HG02623 (cell line): ENCODE data around the gene DDN.
A peak's percentile ranks its signal among the peaks of the same experiment; 100 is the strongest.

Source experiments
- ATAC-seq: cut with Tn5 transposase; IDR thresholded peaks from one replicate; pipeline ENCODE4 v1.9.1; 2021; ENCODE audit warnings: moderate library complexity; ENCODE audit not compliant: unreplicated experiment

The DDN gene

DNA sequence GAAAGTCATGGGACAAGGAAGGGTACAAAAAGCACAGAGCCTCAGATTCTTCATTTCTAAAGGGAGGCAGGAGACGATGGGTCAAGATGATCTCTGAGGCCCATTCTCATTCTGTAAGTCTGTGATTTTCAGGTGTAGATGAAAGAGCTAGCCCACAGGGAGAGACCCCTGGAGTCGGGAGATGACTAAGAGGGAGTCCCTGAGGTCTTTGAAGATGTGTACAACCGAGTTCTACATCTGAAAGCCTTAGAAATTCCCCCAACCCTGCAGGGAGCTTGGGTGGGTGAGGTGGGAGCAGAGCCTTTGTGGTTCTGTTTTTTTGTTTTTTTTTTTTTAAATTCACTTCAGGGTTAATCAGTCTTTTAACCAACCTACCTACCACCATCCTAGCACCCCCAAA, 30.7 kb downstream of the DDN start:
- no peak for ATAC-seq

DNA sequence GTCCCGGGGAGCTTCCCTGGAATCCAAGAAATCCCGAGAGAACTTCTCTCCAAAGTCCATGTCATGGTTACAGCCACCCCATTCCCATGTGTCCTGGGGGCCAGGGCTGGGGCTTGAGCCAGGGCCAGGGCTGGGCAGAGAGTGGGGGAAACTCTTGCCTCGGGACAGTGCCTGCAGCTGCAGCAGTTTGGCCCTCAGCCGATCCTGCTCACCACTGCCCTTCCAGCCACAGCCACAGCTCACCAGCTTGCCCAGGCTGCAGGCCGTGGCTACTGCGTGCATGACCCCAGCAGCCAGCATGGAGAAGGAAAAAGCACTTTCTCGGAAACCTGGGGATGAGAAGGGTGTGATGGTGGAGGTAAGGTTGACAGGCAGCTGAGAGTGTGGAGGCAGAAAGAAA, 31.2 kb downstream of the DDN start:
- ATAC-seq, result no peak

DNA sequence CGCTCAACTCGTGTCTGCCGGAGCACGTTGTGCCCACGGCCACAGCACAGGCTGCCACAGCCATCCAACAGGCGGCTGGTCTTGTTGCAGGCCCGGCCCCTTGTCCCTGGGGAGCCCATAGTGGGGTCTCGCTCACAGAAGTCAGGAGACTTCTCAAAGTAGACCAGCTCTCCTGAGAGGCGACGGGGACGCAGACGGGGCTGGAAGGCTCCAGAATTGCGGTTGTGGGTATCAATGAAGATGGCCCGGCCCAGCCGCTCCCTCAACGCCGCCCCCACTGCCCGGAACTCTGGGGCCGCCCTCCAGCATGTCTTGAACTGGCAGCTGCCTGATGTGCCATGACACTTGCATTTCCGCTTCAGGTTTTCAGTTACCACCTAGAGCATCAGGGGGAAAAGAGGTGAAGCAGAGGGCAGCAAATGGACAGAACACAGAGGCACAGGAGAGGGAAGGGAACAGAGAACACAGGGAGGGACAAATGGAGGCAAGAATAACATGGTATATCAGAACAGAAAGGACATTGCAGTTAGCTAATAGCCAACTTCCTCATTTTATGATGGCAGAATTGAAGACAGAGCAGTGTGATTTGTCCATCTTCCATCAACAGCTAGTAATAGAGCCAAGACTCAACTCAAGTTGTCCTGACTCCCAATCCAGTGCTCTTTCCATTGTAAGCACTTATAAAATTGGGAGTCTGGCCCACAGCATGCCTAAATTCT, 32.8 kb downstream of the DDN start:
- ATAC-seq, result no peak

DNA sequence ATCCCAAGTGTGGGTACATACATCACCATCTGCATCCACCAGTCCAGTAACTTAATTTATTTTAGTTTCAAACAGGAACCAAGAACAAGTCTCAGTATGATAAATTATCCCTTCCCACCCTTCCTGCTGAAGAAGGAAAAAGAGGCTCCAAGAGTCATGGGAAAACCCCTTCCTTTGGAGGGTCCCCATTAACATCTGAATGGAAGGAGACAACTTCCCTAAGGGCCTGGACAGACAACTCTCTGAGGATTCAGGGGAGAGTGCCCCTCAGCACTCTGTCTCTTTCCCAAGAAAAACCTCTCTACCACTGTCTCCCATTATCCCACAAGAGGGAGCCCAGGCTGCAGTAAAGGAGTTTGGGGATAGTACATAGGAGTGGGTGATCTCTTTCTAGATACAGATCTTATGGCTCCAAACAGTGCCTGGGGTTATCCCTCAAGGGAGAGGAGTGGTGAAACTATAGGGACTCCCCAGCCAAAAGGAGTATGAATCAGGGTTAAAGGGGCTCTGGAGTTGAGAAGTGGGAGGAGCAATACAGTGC, 33.8 kb downstream of the DDN start:
- ATAC-seq, result no peak

DNA sequence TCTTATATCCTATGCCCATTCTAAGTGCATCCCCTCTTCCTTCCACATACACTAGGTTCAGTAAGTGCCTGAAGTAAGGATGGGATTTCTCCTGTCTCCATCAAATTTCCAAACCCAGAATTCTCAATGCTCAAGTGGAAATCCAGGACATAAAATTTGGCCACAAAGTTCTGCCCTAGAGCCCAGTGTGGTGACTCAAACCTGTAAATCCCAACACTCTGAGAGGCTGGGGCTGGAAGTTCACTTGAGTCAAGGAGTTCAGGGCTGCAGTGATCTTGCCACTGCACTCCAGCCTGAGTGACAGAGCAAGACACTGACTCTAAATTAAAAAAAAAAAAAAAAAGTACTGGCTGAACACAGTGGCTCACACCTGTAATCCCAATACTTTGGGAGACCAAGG, 37.4 kb downstream of the DDN start:
- no peak for ATAC-seq

DNA sequence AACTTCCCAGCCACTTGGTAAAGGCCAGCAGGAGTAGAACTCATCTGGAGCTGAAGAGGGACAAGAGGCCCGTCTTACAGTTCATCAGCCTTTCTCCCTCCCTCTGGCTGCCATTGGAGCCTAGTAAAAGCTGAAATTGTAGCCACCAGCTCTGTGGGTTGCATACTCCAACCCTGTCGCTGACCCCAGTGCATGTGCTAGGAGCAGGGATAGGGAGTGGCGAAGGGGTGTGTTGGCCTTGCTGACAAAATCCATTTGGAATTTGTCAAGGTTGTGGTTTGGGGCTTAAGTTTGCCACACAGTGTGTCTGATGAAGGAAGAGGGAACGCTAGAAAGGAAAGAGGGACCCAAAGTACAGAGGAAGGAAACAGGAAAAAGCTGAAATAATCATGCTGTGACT, 37.8 kb downstream of the DDN start:
- ATAC-seq, result no peak

DNA sequence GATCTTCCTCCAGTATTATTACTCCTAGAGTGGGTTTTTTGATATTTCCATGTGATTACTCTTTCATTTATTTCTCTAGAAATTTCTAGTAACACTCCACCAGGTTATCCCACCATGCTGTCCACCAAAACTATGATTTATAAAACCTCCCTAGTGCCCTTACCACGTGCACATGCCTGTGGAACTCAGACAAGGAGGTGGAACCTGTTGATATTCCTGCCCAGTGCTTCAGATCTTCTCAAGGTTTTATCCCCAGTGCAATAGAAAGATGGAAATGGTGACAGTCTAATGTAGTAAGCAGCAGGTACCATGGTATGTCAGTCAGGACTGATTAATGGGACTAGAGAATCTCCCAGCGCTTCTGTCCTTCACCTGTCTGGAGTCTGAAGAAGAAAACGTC, 38.3 kb downstream of the DDN start:
- ATAC-seq, result no peak

DNA sequence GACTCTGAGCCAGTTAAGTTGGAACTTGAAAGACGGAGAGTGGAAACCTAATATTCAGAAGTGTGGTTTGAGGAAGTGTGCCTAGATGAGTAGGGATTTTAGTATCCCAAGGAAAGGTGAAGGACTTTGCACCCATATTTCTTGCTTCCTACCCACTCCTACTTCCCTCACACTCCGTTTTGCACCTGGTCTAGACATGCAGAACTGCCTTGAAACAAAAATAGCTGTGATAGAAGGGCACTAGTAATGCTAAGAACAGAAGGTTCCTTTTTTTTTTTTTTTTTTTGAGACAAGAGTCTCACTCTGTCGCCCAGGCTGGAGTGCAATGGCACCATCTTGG, 41.2 kb downstream of the DDN start:
- no peak for ATAC-seq

DNA sequence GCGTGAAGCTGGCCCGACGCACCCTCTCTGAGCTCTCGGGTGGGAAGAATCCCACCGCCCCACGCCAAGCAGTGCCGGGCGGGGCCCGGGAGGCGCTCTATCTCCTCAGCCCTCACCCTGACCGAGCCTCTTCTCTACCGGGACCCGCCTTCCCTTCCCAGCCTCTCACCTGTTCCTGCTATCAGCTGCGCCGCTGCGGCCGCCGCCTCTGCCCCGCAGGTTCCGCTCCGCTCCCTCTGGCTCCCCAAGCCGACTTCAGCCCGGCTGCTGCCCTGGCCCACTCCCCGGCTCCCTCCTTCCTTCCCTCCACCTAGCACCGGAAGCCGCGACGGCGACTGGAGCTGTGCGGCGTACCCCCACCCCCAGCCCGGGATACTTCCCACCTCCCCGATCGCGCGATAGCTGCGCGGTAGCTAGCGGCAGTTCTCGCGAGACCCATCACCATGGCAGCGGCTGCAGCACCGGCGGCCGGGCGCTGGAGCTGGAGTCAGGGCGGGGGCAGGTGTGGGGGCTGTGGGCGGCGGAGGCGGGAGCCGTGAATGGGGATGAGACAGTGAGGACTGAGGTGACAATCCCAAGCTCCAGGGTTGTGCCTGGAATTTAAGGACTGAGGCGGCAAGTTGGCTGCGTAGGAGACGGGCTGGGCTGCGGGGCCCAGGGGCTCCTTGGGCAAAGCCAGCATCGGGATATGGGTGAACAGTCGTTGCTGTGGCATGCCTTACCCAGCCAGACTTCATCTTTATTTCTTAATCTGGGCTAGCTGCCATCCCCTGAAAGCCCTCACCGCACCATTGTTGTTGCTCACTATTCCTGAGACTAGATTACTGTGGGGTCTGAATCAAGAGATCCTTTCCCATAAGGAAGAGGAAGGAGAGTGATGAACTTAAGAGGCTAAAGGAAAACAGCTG, 41.8 kb downstream of the DDN start, which contains the start of gene ARF3:
TSS of gene ARF3 (minus strand) at position 347 of the 908 bp plus-strand sequence. CDS start 16,392 bp downstream, outside the sequence.
- ATAC-seq, result peak; percentile 92

DNA sequence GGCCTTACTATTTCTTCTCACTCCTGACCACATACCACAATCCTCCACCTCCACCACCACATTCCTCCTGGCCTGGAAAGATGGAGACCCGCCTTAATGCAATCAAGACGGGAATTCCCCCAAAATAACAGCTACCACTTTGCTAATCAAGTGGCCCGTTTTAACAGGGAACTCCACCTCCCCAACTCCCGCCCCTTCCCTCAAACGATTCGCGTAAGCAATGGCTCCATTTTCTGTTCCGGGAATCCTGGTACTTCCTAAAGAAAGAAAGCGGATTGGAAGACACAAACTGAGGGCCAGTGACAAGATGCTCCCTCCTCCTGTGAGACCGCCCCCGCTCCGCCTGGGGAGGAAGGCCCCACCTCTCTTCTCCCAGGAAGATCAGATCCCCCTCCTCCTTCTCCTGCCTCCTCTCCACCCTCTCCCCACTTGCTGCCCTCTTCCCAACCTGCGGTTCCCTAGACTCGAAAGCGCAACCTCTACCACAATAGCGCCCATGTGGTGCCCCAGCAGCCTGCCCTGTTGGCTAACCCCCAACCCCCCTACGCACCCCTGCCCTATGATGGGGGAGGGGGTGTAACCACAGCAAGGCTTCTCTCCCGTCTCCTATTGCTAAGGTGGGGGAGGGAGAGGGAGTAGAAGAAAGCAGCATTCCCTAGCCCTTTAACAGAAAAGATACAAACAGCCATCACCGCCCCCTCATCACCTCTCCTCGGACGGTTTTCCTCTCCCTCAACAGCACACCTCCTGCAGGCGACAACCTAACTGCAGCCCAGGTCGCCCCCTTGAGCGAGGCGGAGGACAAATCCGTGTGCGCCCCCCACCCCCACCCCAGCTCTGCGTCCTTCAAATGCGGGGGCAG, 42.7 kb downstream of the DDN start:
- ATAC-seq, result peak; percentile 3

DNA sequence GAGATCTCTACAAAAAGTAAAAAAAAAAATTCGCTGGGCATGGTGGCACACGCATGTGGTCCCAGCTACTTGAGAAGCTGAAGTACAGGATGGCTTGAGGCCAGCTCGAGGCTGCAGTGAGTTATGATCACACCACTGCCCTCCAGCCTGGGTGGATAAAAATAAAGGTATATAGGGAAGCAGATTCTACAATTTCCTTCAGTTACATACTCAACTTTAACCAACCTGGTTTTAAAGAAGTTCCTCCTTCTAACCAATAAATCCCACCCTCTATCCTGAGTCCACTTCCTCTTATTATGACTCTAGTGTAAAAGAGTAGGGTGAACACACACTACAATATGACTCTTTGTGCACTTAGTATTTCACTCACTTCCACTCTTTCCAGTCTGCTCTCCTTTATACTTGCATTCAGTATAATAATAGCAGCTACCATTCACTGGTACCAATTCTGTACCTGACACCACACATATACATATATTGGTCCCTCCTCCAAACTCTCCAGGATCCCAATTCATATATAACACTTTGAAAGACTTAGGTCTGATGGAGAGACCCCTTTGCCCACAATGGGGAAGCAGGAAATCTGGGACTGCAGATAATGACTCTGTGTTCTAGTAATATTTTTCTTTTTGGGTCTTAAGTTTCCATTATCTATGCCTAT, 44.2 kb downstream of the DDN start:
- no peak for ATAC-seq

DNA sequence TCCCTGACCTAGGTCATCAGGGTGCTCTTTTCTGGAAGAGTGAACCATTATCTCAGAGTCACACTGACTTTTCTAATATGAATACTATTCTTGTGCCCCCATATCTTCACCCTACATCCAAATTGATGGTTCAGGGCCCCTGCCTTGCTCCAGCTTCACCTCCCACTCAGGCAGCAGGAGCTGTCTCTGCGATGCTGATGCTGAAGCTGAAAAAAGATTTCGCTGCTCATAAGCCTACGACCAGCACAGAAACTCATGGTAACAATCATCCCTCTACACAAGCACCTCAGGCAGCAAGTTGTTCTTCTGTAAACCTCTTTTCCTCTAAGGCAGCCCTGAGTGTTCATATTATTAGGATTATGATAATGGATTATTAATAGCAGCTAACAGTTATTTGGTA, 45.1 kb downstream of the DDN start:
- no peak for ATAC-seq

DNA sequence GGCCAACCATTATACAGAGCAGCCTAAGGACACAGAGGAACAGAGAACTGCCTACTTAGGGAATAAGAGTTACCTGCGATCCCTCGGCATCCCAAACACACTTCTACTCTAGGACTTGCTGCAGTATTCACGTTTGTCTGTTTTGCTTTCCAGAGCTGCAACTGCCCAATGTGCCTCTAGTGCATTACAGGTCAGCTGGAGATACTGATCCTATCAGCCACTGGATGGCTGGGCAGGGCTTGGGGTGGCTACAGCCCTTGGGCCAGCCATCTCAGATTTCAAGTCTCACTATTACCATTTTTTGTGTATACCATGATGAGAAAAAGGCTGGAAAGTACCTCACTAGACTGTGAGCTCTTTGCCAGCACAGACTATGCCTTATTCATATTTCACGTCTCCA, 46.5 kb downstream of the DDN start:
- no peak for ATAC-seq

DNA sequence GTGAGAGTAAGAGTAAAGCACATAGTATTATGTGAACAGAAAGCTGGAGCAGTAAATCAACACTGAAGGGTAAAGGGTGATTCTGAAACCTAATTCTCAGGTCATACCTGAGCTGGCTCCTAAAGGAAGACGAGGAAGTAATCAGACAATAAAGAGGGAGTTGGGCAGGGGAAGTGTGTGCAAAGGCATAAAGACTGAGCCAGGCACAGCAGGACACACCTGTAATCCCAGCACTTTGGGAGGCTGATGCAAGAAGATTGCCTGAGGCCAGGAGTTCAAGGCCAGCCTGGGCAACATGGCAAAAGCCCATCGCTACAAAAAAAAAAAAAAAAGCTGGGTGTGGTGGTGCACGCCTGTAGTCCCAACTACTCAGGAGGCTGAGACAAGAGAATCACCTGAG, 51.4 kb downstream of the DDN start:
- no peak for ATAC-seq

DNA sequence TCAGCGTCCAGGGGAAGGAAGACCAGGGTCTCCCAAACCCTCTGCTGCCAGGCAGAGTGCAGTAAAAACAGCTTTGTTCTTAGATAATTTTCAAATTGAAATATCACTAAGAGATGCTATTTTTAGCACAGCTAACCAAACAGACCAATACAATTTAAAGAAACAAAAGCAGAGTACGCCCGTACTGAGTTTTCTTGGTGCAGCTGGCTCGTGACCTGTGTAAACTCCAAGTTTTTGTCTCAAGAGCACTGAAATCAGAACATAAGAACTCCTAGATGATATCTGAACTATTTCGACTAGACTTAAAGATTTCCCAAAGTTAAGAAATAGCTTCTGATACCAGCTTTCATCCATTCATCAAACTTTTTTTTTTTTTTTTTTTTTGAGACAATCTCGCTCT, 52.2 kb downstream of the DDN start:
- no peak for ATAC-seq

DNA sequence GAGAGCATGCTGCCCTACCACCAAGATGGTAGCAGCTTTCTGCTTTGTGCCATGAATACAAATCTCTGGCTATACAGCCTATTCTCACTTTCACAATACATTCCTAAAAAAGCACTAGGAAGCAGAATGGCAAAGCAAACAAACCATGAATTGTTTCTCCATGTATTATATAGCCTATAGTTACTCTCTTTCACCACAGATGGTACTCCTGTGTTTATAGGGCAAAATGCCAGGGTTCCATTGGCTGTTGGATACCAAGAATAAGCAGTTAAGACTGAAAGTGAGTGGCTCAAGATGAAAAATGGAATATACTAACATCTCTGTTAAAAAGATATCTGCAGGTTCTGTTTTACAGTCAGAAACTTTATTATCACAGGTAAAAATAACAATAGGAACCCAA, 53.0 kb downstream of the DDN start:
- ATAC-seq, result no peak
